Natural killer cell (primary cell): ENCODE results near the gene SULF2. TPM values are rescaled to one million over a fixed set of nuclear protein-coding genes. Genes with fewer than 3 reads are reported as not detected.

Experiments
- ATAC-seq, 3 donors: fragments of 150-1000 bp in 2 of 3; fragments of 200-7000 bp in 1 of 3; cut with Tn5 transposase; 1 replicate in 1 of 3; 2 replicates in 2 of 3; pipeline ENCODE4 v1.10.0; 2021; ENCODE audit warnings: mild to moderate bottlenecking in 2 of 3, moderate library complexity in 2 of 3
- DNase-seq, 2 donors: peaks; one replicate each; pipeline versions ENCODE4 v3.0.0 to v3.0.0-alpha.2; 2013 to 2021; ENCODE audit warnings: mixed read lengths in 1 of 2
- H3K27ac ChIP-seq: one replicate; pipeline ENCODE4 v1.5.1; 2013; ENCODE audit warnings: mild to moderate bottlenecking, low read length
- H3K27me3 ChIP-seq: one replicate; pipeline ENCODE4 v1.6.1; 2013; ENCODE audit warnings: low read length; ENCODE audit not compliant: control insufficient read depth, insufficient read depth
- H3K36me3 ChIP-seq: one replicate; pipeline ENCODE4 v1.6.1; 2013; ENCODE audit warnings: low read length; ENCODE audit not compliant: control insufficient read depth, insufficient read depth
- H3K4me1 ChIP-seq: one replicate; pipeline ENCODE4 v1.6.1; 2013; ENCODE audit warnings: low read length; ENCODE audit not compliant: control insufficient read depth, insufficient read depth
- H3K4me3 ChIP-seq: one replicate; pipeline ENCODE4 v1.5.1; 2013; ENCODE audit warnings: low read length
- H3K9me3 ChIP-seq: one replicate; pipeline ENCODE4 v1.6.1; 2013; ENCODE audit warnings: low read length; ENCODE audit not compliant: control insufficient read depth, insufficient read depth
- H3K27ac Mint-ChIP-seq, 2 donors: one replicate each; pipeline ENCODE4 v1.8.0; 2022; ENCODE audit warnings: mild to moderate bottlenecking in 2 of 2, mixed read lengths in 2 of 2, moderate library complexity in 1 of 2
- H3K27me3 Mint-ChIP-seq, 2 donors: one replicate each; pipeline ENCODE4 v1.8.0; 2022; ENCODE audit warnings: low read depth in 2 of 2, mixed read lengths in 2 of 2
- H3K36me3 Mint-ChIP-seq: one replicate; pipeline ENCODE4 v1.8.0; 2022; ENCODE audit warnings: mixed read lengths
- H3K4me1 Mint-ChIP-seq, 2 donors: one replicate each; pipeline ENCODE4 v1.8.0; 2022; ENCODE audit warnings: mixed read lengths in 2 of 2
- H3K4me3 Mint-ChIP-seq: one replicate; pipeline ENCODE4 v1.8.0; 2022; ENCODE audit warnings: mild to moderate bottlenecking, moderate library complexity, mixed read lengths
- H3K9me3 Mint-ChIP-seq, 2 donors: one replicate each; pipeline ENCODE4 v1.8.0; 2022; ENCODE audit warnings: mixed read lengths in 2 of 2
- WGBS: methylation state at CpG from one replicate; pipeline ENCODE4 v1.1.7; 2013; ENCODE audit warnings: missing lambda C conversion rate; ENCODE audit not compliant: insufficient coverage; 5-methylcytosine and 5-hydroxymethylcytosine counted together
- intact Hi-C: fragments of 100-400 bp; cut with micrococcal nuclease; formaldehyde crosslinking; loops from one replicate; pipeline ENCODE4 v1.14.2; 2022
- total RNA-seq, 4 donors: library from RNA; stranded (reverse); fragments of 120-200 nt in 1 of 4; gene quantifications; one replicate each; pipeline versions ENCODE4 v1.2.3 to v1.2.4, GENCODE V29; 2013 to 2022
- TF ChIP-seq, protein P1 (sequence below): fragments of 200-600 bp; IDR thresholded peaks from one replicate; pipeline ENCODE4 v1.8.0; 2022; ENCODE audit warnings: antibody characterized with exemption

Gene SULF2
- total RNA-seq, 3 donors from 2014 or later (not counting 1 experiment from before 2014, with no cell fraction given), result 8.1 to 48.7 (median 12.3) TPM

DNA sequence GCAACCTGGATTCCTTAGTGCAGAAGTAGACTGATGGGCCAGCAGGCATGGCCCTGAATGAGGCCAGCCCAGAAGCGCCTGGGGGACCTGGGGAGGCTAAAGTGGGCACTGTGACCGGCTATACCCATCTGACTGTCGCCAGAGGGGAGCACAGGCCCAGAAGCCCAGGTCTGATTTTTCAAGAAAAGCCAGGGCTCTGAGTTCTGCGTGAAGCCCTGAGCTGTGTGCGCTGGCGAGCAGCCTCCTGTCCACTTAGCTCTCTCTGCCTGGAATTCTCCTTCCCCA, 111.7 kb downstream of the SULF2 start:
- Histone ChIP-seq H3K4me1 (no peaks in the 10 kb centered on the region), H3K27ac (no peak overlapping the region), H3K4me3 (no peak overlapping the region), H3K9me3 (no peaks in the 10 kb centered on the region), H3K36me3 (no peaks in the 10 kb centered on the region), H3K27me3 (no peaks in the 10 kb centered on the region)
- TF ChIP-seq, protein P1, sequence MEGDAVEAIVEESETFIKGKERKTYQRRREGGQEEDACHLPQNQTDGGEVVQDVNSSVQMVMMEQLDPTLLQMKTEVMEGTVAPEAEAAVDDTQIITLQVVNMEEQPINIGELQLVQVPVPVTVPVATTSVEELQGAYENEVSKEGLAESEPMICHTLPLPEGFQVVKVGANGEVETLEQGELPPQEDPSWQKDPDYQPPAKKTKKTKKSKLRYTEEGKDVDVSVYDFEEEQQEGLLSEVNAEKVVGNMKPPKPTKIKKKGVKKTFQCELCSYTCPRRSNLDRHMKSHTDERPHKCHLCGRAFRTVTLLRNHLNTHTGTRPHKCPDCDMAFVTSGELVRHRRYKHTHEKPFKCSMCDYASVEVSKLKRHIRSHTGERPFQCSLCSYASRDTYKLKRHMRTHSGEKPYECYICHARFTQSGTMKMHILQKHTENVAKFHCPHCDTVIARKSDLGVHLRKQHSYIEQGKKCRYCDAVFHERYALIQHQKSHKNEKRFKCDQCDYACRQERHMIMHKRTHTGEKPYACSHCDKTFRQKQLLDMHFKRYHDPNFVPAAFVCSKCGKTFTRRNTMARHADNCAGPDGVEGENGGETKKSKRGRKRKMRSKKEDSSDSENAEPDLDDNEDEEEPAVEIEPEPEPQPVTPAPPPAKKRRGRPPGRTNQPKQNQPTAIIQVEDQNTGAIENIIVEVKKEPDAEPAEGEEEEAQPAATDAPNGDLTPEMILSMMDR, result no peak
- Mint-ChIP-seq H3K27ac (no peak overlapping the region), H3K36me3 (no peaks in the 10 kb centered on the region), H3K27me3 (no peaks in the 10 kb centered on the region), H3K9me3 (no peaks in the 10 kb centered on the region), H3K4me3 (no peak overlapping the region), H3K4me1 (no peaks in the 10 kb centered on the region)
- intact Hi-C loops, result no loop called here
- 88% methylated on average over 6 of the region's 6 CpGs for WGBS
- DNase-seq (no peak), ATAC-seq (no peak)

DNA sequence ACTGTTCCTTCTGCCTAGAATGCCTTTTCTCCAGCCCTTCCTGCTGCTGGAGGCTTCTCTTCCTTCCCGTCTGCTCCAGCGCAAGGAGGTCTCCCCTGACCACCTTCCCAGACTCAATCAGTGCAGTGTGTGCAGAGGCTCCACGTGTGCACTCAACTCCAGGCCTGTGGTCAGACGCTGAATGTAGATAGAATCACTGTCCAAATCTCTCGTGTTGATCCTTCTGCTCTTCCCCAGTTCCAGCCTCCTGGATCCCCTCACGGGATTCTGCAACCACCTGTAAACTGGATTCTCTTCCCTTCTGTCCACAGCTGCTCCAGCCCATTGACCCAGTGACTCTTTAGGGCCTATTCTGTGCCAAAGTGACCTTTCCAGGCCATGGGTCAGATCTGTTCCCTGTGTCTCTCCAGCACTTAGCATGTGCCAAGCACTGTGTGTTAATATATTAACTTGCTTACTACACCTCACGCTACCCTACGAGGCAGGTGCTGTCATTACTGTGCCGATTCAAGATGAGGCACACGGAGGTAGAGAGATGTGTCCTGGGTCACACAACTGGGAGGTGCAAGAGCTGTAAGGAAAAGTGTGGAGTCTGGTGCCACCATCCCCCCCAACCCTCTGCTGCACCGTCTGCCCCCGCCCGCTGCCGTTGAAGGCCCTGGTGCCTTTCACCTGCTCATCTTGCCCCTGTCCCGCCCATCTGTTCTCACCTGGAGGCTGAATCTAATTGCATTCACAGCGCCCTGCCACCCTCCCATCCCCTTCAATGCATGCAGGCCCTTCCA, 112.2 kb downstream of the SULF2 start:
- no peaks in the 10 kb centered on the region for H3K4me1 Mint-ChIP-seq
- no peak overlapping the region for H3K4me3 Mint-ChIP-seq
- 87% methylated on average over 16 of the region's 16 CpGs for WGBS
- no peaks in the 10 kb centered on the region for H3K27me3 ChIP-seq
- DNase-seq (no peak), ATAC-seq (no peak)
- no peaks in the 10 kb centered on the region for H3K27me3 Mint-ChIP-seq
- no peak overlapping the region for H3K27ac Mint-ChIP-seq
- no peak overlapping the region for H3K27ac ChIP-seq
- intact Hi-C loops, result no loop called here
- H3K9me3 Mint-ChIP-seq, result no peaks in the 10 kb centered on the region
- H3K36me3 Mint-ChIP-seq, result no peaks in the 10 kb centered on the region
- no peaks in the 10 kb centered on the region for H3K9me3 ChIP-seq
- H3K4me3 ChIP-seq, result no peak overlapping the region
- H3K4me1 ChIP-seq, result no peaks in the 10 kb centered on the region
- TF ChIP-seq, protein P1, result no peak
- H3K36me3 ChIP-seq, result no peaks in the 10 kb centered on the region

DNA sequence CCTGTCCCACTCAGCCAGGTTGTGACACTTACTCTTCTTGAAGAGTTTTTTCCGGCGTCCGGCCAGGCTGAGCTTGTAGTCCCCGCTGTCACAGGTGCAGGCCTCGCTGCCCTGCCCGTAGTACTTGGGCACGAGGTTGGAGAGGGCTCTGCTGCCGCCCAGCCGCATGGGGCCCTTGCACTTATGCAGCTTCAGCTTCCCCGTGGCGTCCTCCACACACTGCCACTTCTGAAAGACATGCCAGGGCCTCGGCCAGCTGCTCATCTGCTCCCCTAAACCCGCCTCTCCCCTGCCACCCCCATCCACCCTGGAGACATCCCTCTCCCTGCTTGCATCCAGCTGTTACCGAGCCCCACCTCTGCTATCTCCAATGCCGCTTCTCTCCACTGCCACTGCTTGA, 113.1 kb downstream of the SULF2 start:
- Histone ChIP-seq H3K9me3 (no peaks in the 10 kb centered on the region), H3K4me1 (no peaks in the 10 kb centered on the region), H3K4me3 (no peak overlapping the region), H3K27ac (no peak overlapping the region), H3K36me3 (no peaks in the 10 kb centered on the region), H3K27me3 (no peaks in the 10 kb centered on the region)
- Mint-ChIP-seq H3K27ac (no peak overlapping the region), H3K36me3 (no peaks in the 10 kb centered on the region), H3K4me3 (no peak overlapping the region), H3K27me3 (no peaks in the 10 kb centered on the region), H3K4me1 (no peaks in the 10 kb centered on the region), H3K9me3 (no peaks in the 10 kb centered on the region)
- ATAC-seq (no peak), DNase-seq (no peak)
- intact Hi-C loops, result no loop called here
- WGBS, result 88% methylated on average over 15 of the region's 15 CpGs
- TF ChIP-seq, protein P1, result no peak

DNA sequence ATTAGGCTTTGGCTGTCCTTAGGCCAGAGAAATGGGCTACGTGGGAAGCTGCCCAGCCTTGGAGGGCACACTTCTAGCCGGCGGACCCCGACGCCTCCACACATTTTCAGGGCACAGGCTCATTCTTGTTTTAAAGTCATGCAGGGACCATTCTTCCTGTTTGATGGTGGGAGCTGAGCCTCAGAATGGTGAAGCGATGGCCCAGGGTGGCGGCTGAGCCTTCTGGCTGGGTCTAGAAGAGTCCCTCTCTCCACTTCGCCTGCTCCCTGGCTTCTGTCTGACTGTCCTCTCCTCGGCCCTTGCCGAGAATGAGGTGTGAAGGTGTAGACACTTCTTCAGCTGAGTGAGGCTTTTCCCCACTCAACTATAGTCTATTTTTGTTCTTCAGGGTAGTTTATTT, 114.4 kb downstream of the SULF2 start:
- Histone ChIP-seq H3K4me3 (no peak overlapping the region), H3K27me3 (no peaks in the 10 kb centered on the region), H3K27ac (no peak overlapping the region), H3K36me3 (no peaks in the 10 kb centered on the region), H3K9me3 (no peaks in the 10 kb centered on the region), H3K4me1 (no peaks in the 10 kb centered on the region)
- Mint-ChIP-seq H3K27me3 (no peaks in the 10 kb centered on the region), H3K9me3 (no peaks in the 10 kb centered on the region), H3K4me1 (no peaks in the 10 kb centered on the region), H3K36me3 (no peaks in the 10 kb centered on the region), H3K4me3 (no peak overlapping the region), H3K27ac (no peak overlapping the region)
- TF ChIP-seq, protein P1, result no peak
- intact Hi-C loops, result no loop called here
- 91% methylated on average over 9 of the region's 10 CpGs for WGBS
- DNase-seq (no peak), ATAC-seq (no peak)
